Activated CD4-positive, alpha-beta T cell treated with anti-CD3 and anti-CD28 coated beads, Interleukin-10, Interleukin-2, amounts not matched to agents 100 ng/mL and 50 ng/mL, durations not matched to agents 16 hours and 8 hours (primary cell): ENCODE measurements around the gene WASF2.
"Not testable (repeated sequence)": the region's sequence is repeated elsewhere in the genome, so short reads cannot be mapped to it uniquely, and the experiment has no call there.

Source experiments
- DNase-seq: peaks from one replicate; pipeline ENCODE4 v3.0.0-alpha.2; 2020

Gene WASF2

DNA sequence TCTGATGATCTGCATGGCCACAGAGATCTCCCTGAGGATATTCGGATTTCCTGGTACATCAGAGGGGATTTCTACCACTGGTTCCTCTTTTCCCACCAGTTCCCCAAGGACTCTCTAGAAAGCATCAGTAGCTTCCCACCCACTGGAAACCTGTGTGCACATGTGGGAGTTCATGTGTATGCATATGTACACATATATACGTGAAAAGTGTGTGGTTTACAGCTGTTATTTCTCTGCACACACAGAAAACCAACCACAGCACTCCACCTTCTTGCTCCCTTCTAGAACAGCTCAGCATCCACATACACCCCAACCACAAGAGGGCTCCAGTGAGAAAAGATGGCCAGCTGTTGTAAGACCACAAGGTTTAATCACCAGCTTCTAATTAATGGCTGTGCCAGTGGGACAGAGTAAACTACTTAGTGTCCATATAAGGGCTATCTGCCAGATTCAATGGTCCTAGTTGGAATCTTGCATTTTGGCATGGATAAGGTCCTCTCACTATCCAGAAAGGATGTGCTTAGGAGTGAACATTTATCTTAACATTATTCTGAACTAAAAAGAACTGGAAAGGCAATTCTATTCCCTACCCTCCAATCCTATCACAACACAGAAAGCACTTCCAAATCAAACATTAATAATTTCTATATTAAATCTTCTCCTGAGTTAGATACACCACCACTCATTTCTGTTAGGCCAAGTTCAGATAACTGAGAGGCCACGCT, 73.4 kb downstream of the WASF2 start:
- DNase-seq, result peak; percentile 83

DNA sequence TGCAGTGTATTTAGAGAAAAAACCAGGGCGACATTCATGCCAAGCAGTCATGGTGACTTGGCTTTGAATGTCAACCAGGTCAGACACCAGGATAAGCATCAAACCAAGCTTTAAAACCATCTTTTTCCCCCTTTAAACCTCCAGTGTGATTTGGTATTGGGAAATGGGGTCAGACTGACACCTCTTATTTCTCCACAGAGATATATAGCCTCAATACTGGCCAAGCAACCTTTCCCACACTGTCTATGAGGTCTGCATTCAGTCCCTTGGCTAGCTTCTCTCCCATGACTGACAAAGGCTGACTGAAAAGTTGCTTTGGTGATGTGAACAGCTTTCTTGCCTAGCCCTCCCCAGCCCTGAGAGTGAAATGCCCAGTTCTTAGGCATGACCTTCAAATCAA, 75.9 kb downstream of the WASF2 start:
- DNase-seq, result no peak

DNA sequence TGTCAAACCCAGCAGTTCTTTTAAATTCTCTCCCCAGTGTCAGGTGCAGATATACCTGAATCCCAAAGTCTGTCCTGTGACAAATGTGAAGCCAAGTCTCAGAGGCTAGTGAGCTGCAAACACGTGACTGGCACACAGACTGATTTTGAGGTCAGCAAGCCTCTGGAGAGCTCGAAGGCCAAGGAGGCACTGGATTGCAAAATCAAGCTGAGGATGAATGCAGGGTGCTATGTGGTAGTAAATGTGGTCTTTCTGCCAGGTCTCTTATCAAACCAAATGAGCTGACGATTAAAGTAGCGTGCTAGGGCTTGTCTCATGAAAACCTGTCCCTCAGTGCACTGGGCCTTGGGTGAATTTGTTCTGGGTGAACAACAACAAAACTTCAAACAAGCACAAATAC, 77.0 kb downstream of the WASF2 start:
- no peak for DNase-seq

DNA sequence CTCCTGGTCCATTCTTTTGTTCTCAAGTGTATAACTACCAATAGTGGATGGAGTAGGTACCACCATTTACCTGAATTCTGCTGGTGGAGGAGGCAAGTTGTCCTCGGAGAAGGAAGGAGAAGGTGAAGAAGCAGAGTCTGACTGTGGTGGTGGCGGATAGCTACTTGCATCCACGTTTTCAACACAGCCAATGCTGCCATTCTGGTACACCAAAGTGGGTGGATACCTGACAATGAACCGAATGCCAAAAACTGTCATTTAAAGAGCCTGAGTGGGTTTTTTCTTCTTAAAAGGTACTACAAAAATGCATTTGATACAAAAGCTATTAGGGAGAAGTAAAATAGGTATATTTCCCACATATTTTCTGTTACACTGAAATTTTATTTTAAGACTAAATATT, 77.5 kb downstream of the WASF2 start:
- no peak for DNase-seq

DNA sequence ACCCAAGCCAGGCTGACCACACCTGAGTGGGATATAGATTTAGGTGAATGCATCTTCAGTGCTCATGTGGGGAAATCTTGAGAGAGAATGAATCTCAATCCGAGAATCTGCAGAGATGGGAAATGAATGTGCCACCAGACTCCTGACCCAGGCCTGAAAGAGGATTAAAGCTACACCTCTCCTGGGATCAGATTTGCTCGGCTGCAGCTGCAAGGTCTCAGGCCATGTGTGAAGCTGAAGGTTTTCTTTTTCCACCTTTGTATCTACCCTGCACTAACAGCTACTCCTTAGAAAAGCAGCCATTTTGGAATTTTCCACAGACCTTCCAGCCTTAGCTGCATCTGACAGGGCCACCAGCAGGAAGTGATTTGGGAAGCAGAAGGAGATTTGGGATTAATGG, 79.3 kb downstream of the WASF2 start:
- no peak for DNase-seq

DNA sequence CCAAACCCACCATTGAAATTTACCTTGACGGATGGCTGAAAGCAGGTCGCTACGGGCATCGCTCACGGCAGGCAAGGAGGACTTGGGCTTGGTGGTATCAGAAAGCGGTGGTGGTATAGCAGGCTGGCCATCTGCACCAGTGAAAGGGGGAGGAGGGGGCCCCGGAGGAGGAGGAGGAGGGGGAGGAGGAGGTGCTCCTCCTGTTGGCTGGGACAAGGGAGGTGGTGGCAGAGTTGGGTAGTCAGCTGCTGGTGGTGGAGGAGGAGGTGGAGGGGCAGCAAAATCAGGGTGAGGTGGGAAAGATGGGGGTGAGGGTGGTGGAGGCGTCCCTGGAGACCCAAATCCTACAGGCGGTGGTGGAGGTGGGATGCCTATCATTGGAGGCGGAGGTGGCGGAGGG, 80.3 kb downstream of the WASF2 start:
- no peak for DNase-seq

DNA sequence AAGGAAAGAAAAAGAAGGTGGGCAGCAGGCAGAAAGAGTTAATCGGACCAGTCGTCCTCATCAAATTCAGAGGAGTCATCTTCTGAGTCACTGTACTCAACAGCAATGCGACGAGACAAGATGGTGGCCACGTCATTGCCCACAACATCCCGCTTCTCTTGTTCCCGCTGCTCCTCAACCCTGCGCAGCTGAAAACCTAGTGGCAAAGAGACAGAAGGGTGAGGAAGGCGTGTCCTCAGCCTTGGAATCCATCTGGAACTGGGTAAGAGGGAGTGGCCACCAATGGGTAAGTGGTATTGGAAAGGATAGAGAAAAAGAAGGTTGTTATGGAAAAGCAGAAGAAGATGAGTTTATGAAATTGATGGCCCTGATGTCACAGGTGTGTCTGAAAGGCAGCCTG, 81.8 kb downstream of the WASF2 start:
- DNase-seq, result no peak

DNA sequence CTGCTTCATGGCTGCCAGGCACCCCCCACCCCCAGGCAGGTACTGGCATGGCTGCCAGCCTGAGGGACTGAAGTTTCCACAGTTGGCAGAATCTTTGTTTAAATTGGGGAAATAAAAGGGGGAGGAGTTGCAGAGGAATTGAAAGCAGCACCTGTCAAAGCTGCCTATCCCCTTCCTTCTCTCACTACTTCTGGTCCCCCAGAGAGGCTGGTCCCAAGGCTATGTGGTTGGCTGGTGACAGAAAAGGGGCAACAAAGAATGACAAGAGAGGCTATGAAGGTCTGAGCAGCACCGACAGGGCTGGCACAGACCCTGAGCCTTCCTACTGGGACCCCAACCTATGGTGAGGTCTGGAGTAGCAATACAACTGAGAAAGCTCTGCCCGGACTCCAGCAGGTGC, 83.2 kb downstream of the WASF2 start:
- not testable (repeated sequence) for DNase-seq

DNA sequence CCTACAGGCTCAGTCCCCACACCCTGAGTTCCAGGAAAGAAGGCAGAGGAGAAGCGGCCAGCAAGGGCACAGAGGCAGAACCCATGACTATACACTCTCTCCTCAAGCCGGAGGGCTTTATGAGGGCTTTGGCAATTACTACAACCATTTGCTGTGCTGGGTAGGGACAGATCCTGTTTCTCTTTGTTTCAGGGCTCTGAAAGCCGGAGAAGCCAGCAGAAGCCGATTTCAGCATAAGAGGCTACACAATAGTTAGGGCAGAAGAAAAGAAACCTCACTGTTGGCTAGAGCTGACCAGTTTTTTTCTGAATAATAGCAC, 83.6 kb downstream of the WASF2 start:
- DNase-seq, result no peak

DNA sequence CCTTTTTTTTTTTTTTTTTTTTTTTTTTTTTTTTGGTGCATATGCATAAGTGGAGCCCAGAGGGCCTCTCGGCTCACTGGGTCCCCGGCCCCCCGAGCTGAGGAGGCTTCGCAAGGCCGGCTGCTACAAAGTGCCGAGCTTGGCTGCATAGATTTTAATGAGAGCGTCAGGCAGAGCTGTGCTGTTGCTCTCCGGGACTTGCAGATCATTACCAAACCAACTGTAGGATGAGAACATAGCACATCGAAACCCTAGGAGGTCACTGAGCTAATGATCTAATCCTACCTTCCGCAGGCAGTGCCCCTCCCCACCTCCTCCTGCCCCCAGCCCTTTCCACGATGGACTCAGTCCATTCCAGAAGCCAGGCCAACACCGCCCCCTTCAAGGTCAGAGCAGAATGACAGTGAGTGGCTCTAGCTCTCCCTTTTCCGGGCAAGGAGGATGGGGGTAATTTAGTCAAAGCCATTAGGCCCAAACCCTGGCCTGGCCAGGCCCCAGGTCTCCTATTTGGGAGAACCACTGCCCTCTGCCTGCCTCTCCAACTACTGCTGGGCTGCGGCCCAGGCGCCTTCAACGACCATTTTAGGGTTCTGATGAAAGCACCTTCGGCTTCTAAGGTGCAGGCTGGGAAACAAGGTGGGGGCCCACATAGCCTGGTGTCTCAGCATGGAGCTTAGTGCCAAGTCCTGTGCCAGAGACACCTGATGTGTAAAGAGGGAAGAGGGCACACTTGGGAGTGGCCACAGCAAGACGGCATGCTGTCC, 84.2 kb downstream of the WASF2 start:
- not testable (repeated sequence) for DNase-seq

DNA sequence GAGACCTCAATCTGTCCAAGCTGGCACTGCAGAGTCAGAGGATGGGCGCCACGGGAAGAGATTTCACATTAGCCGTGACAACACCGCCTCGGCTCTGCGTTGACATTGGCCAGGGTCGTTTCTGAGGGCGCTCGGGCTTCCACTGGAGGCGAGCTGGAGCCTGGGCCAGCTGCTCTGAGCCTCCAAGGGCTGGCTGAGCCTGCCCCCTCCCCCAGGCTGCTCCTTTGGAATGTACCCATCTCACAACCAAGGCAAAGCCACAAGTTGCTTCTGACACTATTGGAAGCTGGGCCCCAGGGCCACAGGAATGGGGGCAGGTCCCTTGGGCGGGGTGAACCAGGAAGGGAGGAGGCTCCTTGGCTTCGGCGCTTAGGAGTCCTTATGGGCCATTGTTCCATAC, 84.9 kb downstream of the WASF2 start:
- no peak for DNase-seq

DNA sequence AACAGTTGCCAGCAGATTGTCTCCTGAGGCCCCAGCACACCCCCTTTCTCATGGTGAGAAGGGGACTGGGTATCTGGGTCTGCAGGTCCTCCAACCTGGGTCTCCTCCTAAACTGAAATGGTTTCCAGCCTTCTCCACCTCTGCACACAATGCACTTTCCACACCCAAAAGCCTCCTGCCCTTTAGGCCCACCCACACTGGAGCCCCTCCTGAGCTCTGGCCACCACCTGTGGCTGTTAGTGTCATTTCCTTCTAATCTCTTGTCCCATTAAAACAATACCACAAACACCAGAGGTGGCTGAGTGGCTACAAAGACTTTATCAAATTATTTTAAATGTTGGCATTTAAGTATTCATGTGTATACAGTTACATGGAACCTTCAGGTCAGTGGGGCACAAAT, 86.0 kb downstream of the WASF2 start:
- no peak for DNase-seq

DNA sequence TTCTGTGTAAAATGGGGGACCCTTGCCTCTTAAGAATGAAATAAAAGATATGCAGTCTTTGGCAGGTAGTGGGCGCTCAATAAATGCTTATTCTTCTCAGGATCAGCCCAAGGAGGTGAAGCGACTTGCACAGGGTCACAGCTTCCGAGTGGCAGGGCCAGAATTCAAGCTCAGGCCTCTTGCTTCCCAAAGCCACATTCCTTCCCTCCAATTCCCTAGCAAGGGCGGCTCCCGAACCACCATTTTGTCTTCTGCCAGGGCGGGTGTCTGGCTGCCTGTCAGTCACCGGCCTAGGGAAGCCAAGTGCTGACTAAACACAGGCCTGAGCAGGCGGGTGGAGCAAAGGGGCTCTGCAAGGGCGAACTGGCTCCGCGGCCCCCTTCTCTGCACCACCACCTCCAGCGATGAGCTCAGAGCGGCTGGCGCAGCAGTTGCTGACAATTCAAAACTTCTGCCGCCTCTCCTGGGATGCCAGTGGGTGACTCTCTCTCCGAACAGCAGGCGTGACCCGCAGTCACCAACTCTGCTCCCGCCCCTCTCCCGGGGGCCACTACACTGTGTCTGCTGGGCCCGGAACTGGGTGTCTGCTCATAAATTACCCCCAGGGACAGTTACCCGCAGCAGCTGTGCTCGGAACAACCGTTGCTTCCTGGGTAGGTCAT, 86.8 kb downstream of the WASF2 start:
- peak; percentile 26 for DNase-seq

DNA sequence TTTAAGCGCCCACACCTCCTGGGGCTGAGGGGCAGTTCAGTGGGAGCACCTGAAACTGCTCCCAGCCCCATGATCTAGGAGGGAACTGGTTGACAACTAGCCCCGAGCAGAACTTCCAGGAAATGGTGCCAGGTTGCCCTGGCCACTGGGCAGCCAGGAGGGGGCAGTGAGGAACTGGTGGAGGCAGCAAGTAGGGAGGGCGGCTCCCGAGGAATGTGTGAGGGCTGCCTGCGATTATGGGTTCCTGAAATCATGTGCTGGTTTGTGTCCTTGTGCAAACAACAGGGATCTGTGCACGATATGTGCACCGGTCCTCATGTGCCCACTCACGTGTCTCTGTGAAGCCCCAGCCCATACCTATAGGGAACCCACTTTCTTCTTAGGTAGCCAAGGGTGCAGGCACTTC, 87.6 kb downstream of the WASF2 start:
- no peak for DNase-seq

DNA sequence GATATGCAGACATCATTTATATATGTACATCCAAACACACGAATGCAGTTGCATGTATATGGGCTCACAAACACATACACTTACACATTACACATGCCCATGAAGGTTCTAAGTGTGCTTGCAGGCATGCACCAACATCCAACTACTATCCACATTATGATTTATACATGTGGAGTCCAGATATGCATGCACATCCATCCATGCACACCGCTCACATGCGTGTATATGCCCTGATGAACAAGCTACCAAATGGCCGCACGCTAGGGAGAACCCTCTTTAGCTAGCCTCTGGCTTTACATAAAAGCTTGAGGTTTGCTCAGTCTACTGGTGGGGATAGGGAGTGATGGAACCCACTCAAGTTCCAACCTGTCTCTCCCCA, 89.0 kb downstream of the WASF2 start:
- no peak for DNase-seq

DNA sequence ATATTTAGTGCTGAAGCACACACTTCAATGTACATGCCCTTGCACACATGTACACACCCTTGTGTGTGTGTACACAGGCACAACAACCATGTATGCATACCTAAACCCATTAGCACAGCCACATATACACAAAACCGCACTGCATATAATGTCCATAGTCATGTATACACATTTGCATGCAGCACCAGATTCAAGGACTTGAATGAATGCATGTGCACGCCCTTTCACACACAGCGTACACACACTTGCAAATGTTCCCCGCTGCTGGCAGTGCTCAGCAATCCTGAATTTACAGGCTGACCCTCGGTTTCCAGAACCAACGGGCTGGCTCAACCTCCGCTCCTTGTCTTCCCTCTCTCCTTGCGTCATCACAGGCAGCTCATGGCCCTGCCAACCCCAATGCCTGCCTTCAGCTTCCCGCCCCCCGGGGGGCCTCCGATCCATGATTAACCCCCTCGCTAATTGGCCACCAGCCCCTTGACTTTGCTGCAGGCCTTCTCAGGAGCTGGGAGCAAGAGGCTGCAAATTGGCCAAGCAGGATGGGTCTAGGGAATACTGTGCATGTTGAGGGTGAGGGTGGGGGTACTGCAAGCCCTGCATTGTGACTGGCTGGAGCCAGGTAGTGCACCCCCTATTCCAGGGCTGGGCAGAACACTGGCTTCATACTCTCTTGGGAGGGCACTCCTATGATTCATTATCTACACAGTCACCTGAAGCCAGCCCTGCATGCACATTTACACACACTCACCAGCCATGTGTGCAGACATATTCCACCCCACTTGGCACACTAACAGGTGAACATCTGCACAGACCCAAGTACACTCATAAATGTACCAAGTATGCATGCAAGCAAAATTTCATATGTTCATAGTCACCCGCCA, 89.6 kb downstream of the WASF2 start:
- no peak for DNase-seq

DNA sequence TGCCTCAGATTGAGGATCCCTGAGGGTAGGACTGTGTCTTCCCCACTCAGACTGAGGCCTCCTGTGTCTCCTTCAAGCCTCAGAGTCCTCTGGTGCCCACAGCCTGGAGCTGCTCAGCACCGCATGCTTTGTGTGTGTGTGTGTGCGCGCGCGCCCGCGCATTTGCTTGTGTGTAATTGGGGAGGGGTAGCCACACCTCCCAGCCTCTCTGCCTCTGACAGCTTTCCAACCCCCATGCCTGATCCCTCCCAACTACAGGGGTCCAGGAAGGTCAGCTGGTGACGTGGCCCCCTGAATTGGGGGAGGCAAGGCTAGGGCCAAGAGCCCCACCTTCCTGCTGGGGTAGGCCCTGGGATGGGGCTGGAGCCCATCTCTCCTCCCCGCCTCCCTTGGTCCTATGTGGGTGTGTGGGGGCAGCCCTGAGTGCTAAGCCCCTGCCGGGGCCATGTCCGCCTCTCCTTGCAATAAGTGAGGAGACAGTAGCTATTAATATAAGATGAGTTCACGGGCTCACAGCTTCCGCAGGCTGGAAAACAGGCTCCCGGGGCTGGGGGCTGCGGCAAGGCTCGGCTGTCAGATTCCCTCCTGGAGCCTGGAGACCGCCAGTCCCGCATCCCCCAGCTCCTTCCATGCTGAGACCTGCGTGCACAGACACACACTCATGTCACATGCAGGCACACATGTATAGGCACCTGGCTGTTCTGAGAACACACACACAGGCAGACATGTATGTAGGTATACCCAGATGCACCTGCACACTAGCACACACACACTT, 90.5 kb downstream of the WASF2 start:
- no peak for DNase-seq

DNA sequence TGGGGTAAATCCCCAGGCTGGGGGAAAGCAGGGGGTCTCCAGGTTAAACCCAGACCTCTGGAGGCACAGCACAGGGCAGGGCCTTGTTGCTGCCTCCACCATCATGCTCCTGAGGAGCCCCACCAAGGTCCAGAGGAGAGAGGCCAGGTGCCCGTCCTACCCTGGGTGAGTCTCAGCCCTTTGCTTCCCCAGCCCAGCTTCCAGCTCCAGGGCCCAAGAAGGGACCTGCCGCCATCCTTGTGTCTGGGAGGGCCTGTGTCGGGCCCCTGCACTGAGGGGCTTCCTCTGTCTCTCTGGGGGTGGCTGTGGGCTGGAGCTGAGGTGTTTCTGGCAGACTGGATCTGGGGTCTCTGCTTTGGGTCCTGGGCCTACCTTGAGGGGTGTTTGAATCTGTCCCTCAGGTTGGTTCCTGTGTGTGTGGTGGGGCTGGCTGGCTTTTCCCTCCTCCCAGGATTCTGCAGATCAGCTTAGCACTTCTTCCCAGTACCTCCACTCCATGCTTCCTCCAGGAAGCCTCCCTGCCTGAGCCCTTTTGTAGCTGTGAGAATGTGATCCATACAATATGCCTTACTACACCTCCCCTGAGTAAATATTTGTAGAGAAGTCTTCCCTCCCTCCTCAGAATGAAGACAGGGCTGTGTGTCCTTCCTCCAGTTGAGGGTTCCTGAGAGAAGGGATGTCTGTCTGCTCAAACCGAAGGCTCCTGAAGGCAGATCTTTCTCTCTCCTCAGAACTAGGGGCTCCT, 91.4 kb downstream of the WASF2 start:
- DNase-seq, result no peak

DNA sequence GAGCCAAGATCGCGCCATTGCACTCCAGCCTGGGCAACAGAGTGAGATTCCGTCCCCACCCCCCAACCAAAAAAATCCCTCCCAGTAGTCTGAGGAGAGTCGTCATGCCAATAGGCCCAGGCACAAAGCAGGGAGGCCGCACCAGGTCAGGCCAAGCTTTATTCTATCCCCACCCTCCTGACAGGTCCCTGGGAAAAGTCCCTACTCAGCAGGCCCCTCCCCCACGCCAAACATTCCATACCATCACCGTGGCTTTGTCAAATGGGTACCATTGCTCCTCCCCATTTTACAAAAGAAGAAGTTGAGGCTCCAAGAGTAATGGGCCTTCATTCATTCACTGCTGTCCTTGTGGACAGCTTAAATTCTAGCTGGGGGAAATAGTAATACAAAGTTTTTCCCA, 92.2 kb downstream of the WASF2 start:
- no peak for DNase-seq

DNA sequence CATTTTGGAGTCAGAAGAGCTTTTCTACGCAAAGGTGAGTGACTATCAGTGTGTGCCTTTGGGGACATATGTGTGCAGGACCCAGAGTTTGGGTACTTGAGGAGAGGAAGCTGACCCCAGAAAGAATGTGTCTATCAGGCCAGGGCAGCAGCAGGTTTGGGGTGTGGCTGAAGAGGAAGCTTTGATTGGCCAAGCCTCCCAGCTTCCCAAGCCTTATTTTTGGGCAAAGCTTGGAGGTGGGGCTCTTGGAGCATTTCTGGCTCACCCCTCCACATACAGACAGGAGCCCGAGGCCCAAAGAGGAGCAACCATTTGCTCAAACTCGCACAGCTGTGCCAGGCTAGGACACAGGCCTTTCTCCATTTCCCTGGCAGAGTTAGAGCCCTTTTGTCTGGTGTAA, 92.9 kb downstream of the WASF2 start:
- DNase-seq, result no peak

DNA sequence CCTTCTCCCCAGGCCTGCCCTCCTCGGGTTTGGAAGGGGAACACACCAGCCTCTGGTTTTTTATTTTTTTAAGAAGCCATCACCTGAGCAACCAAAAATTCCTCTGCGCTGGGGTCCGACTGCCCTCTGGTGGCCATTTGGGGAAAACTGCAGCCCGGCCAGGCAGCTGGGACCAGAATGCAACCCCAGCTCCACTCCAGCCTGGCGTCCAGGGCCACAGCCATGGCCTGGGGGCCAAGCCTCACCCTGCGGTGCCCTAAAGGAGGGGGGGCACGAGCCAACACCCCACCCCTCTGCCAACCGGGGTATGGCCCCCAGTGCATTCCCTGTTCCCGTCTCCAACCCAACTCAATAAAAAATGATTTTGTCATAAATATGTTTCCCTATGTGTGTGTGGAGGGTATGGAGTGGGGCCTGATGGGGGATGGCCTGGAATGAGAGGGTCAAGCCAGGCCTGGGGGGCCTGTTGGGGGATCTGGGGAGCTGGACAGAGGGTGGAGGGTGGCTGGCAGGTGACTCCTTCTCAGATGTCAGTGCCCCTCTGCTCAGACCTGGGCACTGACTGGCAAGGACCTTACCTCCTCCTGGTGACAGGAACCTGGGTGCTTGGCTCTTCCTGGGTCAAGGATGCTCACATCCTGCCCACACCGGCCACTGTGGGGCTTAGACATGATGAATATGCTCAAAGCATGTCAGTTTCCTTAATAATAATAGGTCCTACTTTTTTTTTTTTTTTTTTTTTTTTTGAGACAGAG, 94.3 kb downstream of the WASF2 start:
- DNase-seq, result peak; percentile 83
